Large intestine (tissue), 3 donors: ENCODE measurements around the gene TTBK1. TPM values are rescaled to one million over a fixed set of nuclear protein-coding genes. Genes with fewer than 3 reads are reported as not detected.

Experiments
- DNase-seq, 2 donors: peaks; one replicate each; pipeline versions ENCODE4 v3.0.0 to v3.0.0-alpha.2; 2013
- H3K27ac ChIP-seq: one replicate; pipeline ENCODE4 v1.5.1; 2013; ENCODE audit warnings: low read length
- H3K27me3 ChIP-seq: 2 replicates; pipeline ENCODE4 v1.6.1; 2013; ENCODE audit warnings: low read length; ENCODE audit not compliant: control insufficient read depth, insufficient read depth
- H3K36me3 ChIP-seq: 2 replicates; pipeline ENCODE4 v1.6.1; 2013; ENCODE audit warnings: low read length; ENCODE audit not compliant: control insufficient read depth, insufficient read depth
- H3K4me1 ChIP-seq: one replicate; pipeline ENCODE4 v1.6.1; 2013; ENCODE audit warnings: low read length; ENCODE audit not compliant: control insufficient read depth, insufficient read depth
- H3K4me3 ChIP-seq: one replicate; pipeline ENCODE4 v1.5.1; 2013; ENCODE audit warnings: low read length
- H3K9me3 ChIP-seq: one replicate; pipeline ENCODE4 v1.6.1; 2013; ENCODE audit warnings: mild to moderate bottlenecking, low read depth, low read length, moderate library complexity; ENCODE audit not compliant: control insufficient read depth
- WGBS: methylation state at CpG from one replicate; pipeline ENCODE4 v1.1.5; 2013; ENCODE audit warnings: low lambda C conversion rate; ENCODE audit not compliant: insufficient coverage; 5-methylcytosine and 5-hydroxymethylcytosine counted together
- polyA plus RNA-seq: library from polyadenylated mRNA; unstranded; fragments of 120-200 nt; gene quantifications from one replicate; pipeline ENCODE4 v1.2.1, GENCODE V29; 2013

Gene TTBK1
- polyA plus RNA-seq, 1 donor, result 3.8 TPM

DNA sequence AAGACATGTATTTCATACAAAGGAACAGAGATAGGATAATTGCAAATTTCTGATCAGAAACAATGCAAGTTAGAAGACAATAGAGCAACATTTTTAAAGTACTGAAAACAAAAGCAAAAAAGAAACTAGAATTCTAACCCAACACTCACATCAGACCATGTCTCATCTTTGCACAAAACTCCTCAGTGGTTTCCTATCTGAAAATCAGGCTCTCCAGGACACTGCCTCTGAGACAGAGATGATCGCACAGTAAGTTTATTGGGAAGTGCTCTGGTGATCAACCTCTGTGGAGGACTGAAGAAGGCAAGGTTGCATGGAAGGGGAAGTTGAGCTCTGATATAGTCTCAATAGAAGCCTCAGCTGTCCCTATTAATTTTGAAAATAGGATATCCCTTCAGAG is 2.3 kb upstream of the TTBK1 start:
- Histone ChIP-seq H3K4me3 (no peak overlapping the region), H3K27ac (no peak overlapping the region), H3K36me3 (no peaks in the 10 kb centered on the region), H3K27me3 (peaks cover 54% of the 10 kb centered on the region), H3K9me3 (no peaks in the 10 kb centered on the region), H3K4me1 (no peaks in the 10 kb centered on the region)
- no peak for DNase-seq
- WGBS, result no CpG with 5 or more reads among the region's 1 CpG

- no peak for DNase-seq
- Histone ChIP-seq H3K4me3 (no peak overlapping the region), H3K27me3 (peaks cover 59% of the 10 kb centered on the region), H3K36me3 (no peaks in the 10 kb centered on the region), H3K27ac (no peak overlapping the region), H3K9me3 (no peaks in the 10 kb centered on the region), H3K4me1 (peaks cover under 1% of the 10 kb centered on the region)
- WGBS, result no CpG with 5 or more reads among the region's 2 CpGs
Measured at GRCh38 chr6:43241446-43241845, 1.8 kb upstream of the TTBK1 start.

DNA sequence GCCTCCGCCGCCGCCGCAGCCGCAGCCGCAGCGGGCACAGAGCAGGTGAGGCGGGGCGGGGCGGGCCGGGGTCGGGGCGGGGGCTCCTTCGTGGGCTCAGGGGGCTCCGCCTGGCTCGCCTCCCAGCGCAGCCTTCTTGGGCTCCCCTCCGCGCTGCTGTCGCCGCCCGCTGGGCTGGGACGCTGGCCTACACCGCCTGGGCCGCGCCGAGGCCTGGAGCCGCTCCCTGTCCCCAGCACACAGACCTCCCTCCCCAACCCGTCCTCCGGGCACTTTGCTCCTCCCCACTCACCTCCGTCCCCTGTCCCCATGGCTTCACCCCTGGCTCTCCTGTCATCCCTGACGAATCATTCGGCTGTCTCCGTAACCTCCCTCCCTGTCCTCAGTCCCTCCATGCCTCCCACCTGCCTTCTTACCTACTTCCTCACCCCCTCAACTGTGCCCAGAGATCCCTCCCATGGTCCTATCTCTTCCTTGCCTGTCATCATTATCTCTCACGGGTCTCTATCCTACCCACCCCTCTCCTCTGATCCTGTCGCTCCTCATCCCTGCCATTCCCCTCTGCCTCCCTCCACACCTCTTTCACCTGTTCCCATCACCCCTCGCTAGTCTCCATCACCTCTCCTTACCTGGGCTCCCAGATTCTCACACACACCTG is 512 bp downstream of the TTBK1 start:
- H3K4me1 ChIP-seq, result peaks cover 10% of the 10 kb centered on the region
- 40% methylated on average over 1 of the region's 37 CpGs for WGBS
- H3K4me3 ChIP-seq, result peak overlapping the region; percentile 10
- peaks cover 64% of the 10 kb centered on the region for H3K27me3 ChIP-seq
- no peaks in the 10 kb centered on the region for H3K36me3 ChIP-seq
- H3K9me3 ChIP-seq, result no peaks in the 10 kb centered on the region
- no peak for DNase-seq
- no peak overlapping the region for H3K27ac ChIP-seq

DNA sequence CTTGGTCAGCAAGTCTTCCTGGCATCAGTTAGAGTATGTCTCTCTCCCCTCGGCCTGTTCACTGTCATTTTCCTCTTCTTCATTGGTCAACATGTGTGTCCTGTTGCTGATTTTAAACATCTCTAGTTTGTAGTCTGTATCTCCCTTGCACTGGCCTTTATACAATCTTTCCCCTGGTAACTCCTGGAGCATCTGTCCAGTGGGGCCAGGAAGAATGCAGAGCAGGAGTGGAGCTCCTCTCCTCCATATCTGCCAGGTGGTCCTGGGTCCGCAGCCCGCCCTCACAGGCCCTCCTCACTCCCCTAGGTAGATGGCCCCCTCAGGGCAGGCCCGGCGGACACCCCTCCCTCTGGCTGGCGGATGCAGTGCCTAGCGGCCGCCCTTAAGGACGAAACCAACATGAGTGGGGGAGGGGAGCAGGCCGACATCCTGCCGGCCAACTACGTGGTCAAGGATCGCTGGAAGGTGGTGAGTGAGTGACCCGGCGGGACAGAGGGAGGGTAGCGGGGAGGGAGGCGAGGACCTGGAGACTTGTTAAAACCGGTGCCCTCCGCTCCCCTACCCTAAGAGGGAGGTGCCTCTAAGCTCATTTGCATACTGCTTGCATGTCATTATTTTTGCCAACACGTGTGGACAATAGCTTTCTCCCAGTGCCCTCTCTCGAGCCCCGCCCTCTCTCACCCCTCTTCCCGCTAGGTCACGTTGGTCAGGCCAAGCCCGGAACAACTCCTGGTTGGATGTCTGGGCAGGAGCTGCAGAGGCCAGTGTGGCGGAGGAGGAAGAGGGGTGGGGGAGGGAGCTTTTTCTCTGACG is 3.2 kb downstream of the TTBK1 start:
- Histone ChIP-seq H3K4me1 (peaks cover 14% of the 10 kb centered on the region), H3K27me3 (peaks cover 67% of the 10 kb centered on the region), H3K36me3 (no peaks in the 10 kb centered on the region), H3K27ac (no peak overlapping the region), H3K9me3 (no peaks in the 10 kb centered on the region), H3K4me3 (peak overlapping the region; percentile 45)
- WGBS, result no CpG with 5 or more reads among the region's 27 CpGs
- DNase-seq, result no peak

- peaks cover 15% of the 10 kb centered on the region for H3K4me1 ChIP-seq
- H3K4me3 ChIP-seq, result peak overlapping the region; percentile 45
- H3K27ac ChIP-seq, result no peak overlapping the region
- H3K36me3 ChIP-seq, result no peaks in the 10 kb centered on the region
- no peaks in the 10 kb centered on the region for H3K9me3 ChIP-seq
- peak; percentile 65 to 85 for DNase-seq
- H3K27me3 ChIP-seq, result peaks cover 65% of the 10 kb centered on the region
- no CpG with 5 or more reads among the region's 46 CpGs for WGBS
Measured at GRCh38 chr6:43247114-43247999, 4.1 kb downstream of the TTBK1 start.

DNA sequence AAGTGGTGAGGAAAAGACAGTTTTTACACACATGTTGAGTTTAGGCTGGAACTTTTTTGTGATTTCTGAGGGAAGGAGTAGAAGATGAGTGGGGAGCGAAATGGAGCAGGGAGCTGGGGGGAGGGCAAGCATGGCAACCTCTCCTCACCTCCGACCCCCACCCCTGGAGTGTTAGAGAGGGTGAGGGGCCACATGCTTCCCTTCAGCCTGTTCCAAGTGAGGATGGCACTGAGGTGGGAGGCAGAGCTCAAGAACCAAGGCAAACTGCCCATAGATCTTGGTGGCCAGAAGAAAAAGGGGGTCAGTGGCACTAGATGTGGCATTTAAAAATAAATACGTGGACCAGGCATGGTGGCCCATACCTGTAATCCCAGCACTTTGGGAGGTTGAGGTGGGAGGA is 4.8 kb downstream of the TTBK1 start:
- peaks cover 15% of the 10 kb centered on the region for H3K4me1 ChIP-seq
- WGBS, result no CpG with 5 or more reads among the region's 3 CpGs
- no peaks in the 10 kb centered on the region for H3K9me3 ChIP-seq
- H3K4me3 ChIP-seq, result no peak overlapping the region
- H3K27ac ChIP-seq, result no peak overlapping the region
- no peak for DNase-seq
- H3K36me3 ChIP-seq, result no peaks in the 10 kb centered on the region
- peaks cover 64% of the 10 kb centered on the region for H3K27me3 ChIP-seq

- peaks cover 15% of the 10 kb centered on the region for H3K4me1 ChIP-seq
- peaks cover 61% of the 10 kb centered on the region for H3K27me3 ChIP-seq
- no peaks in the 10 kb centered on the region for H3K9me3 ChIP-seq
- no peak overlapping the region for H3K4me3 ChIP-seq
- DNase-seq, result no peak
- H3K36me3 ChIP-seq, result no peaks in the 10 kb centered on the region
- H3K27ac ChIP-seq, result no peak overlapping the region
Measured at GRCh38 chr6:43248791-43249190, 5.5 kb downstream of the TTBK1 start.

DNA sequence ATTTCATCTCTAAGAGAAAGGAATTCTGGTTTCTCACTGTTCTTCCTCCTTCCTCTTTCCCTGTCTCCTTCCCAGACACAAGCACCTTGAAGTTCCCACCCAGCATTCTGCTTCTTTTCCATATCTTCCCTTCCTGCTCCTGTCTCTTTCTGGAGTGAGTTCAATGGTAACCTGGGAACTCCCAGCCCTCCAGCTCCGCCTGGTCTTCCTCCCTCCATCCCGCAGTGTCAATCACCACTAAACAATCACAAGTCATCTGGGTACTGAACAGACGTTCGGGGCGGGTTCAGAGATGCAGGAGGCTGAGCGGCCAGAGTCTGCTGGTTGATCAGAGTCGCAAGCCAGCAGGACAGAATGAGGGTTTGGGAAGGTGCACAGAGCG is 7.7 kb downstream of the TTBK1 start:
- no CpG with 5 or more reads among the region's 8 CpGs for WGBS
- Histone ChIP-seq H3K36me3 (no peaks in the 10 kb centered on the region), H3K9me3 (no peaks in the 10 kb centered on the region), H3K4me1 (peaks cover 15% of the 10 kb centered on the region), H3K27me3 (peaks cover 41% of the 10 kb centered on the region), H3K4me3 (no peak overlapping the region), H3K27ac (no peak overlapping the region)
- DNase-seq, result peak in 1 of 2 donors; percentile 54

GRCh38 chr6:43253401-43253800 is 10.1 kb downstream of the TTBK1 start:
- WGBS, result no CpG with 5 or more reads among the region's 11 CpGs
- peaks cover 5% of the 10 kb centered on the region for H3K4me1 ChIP-seq
- no peaks in the 10 kb centered on the region for H3K36me3 ChIP-seq
- no peak for DNase-seq
- no peaks in the 10 kb centered on the region for H3K9me3 ChIP-seq
- H3K27ac ChIP-seq, result no peak overlapping the region
- H3K4me3 ChIP-seq, result no peak overlapping the region
- H3K27me3 ChIP-seq, result peaks cover 29% of the 10 kb centered on the region

DNA sequence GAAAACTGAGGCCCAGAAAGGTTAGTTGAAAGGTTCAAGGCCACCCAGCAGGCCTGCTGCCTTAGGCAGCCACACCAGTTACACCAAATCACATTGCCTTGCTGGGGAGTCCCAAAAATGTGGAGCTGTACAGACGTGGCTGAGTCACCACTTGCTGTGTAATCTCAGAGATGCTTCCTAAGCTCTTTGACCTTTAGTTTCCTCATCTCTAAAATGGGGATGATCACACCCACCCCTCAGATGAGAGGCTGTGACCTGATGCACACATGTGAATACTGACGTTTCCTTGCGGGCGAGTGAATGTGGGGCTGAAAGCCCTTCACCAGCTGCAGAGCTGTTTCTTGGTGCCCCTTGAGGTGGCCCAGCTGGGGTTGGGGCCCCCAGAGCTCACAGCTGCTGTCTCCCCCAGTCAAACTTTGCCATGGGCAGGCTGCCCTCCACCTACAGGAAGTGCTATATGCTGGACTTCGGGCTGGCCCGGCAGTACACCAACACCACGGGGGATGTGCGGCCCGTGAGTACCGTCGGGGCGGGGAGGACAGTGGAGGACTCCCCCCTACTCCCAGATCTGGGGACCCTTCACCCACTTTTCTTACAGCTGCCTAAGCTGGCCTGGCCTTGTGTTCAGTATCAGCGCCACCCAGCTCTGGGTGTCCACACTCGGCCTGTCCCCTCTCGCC is 11.0 kb downstream of the TTBK1 start:
- H3K9me3 ChIP-seq, result no peaks in the 10 kb centered on the region
- no peak for DNase-seq
- H3K4me3 ChIP-seq, result no peak overlapping the region
- WGBS, result no CpG with 5 or more reads among the region's 15 CpGs
- no peaks in the 10 kb centered on the region for H3K36me3 ChIP-seq
- H3K4me1 ChIP-seq, result peaks cover 5% of the 10 kb centered on the region
- peaks cover 26% of the 10 kb centered on the region for H3K27me3 ChIP-seq
- H3K27ac ChIP-seq, result no peak overlapping the region
